HCT116 (cell line): Measurements from ENCODE around the gene MCAT. TPM values are rescaled to one million over a fixed set of nuclear protein-coding genes. Genes with fewer than 3 reads are reported as not detected.

Experiments used
- ATAC-seq: fragments of 200-7000 bp; cut with Tn5 transposase; 2 replicates; pipeline ENCODE4 v1.9.1; 2020; ENCODE audit warnings: mild to moderate bottlenecking, moderate library complexity
- BruUV-seq: library from RNA; stranded (reverse); fragments of 400-500 nt; replicated peaks from 2 replicates; lab custom pipeline; 2021; lab: Mats Ljungman, UMichigan
- CTCF ChIA-PET: fragments of 300-600 bp; sonication (Branson Sonifier 250); formaldehyde crosslinking; loops from one replicate; lab custom pipeline; 2021; ENCODE audit warnings: antibody characterized with exemption; lab: Charles Lee
- POLR2A ChIA-PET: fragments of 300-600, 350-600 bp; sonication (Branson Sonifier 250); formaldehyde crosslinking; loops from one replicate; lab custom pipeline; 2021; ENCODE audit warnings: antibody characterized with exemption; lab: Charles Lee
- RAD21 ChIA-PET, 2 experiments: fragments of 300-600 bp; sonication (Branson Sonifier 250); formaldehyde crosslinking; loops; one replicate each; lab custom pipeline; 2023; ENCODE audit warnings: low total read pairs in 2 of 2; ENCODE audit not compliant: uncharacterized antibody in 2 of 2, unreplicated experiment in 2 of 2, low non-redundant PET in 1 of 2; lab: Charles Lee
- DNase-seq: peaks from one replicate; pipeline ENCODE4 v3.0.0-alpha.2; 2010; ENCODE audit warnings: low read depth, low spot score
- H2AFZ ChIP-seq: fragments of 200-600 bp; shearing (Covaris generic), sonication (generic); 2 replicates; pipeline ENCODE4 v1.6.1; 2017; ENCODE audit warnings: low read depth, mixed run types, mixed read lengths, antibody characterized with exemption, low read length; ENCODE audit not compliant: poor library complexity, severe bottlenecking
- H3K27ac ChIP-seq: 2 replicates; pipeline ENCODE4 v1.5.1; 2012; ENCODE audit warnings: low read depth, low read length
- H3K27me3 ChIP-seq: fragments of 200-600 bp; sonication (generic); 2 replicates; pipeline ENCODE4 v1.6.1; 2016; ENCODE audit warnings: mixed run types, low read length, mixed read lengths; ENCODE audit not compliant: insufficient read depth
- H3K36me3 ChIP-seq, 2 experiments: fragments of 200-500 bp in 1 of 2; fragments of 200-600 bp in 1 of 2; sonication (Bioruptor generic) in 1 of 2; sonication (generic) in 1 of 2; 2 replicates each; pipeline versions ENCODE4 v1.5.1 to v1.6.1; 2014 to 2016; ENCODE audit warnings: low read length in 2 of 2, inconsistent platforms in 1 of 2, mixed read lengths in 1 of 2, mixed run types in 1 of 2; ENCODE audit not compliant: insufficient read depth in 2 of 2, control insufficient read depth in 1 of 2
- H3K4me1 ChIP-seq, 2 experiments: fragments of 200-600 bp in 1 of 2; sonication (generic) in 1 of 2; 2 replicates each; pipeline versions ENCODE4 v1.5.1 to v1.6.1; 2012 to 2017; ENCODE audit warnings: low read length in 2 of 2, inconsistent platforms in 1 of 2, mild to moderate bottlenecking in 1 of 2, mixed read lengths in 1 of 2, mixed run types in 1 of 2, moderate library complexity in 1 of 2; ENCODE audit not compliant: insufficient read depth in 2 of 2, control insufficient read depth in 1 of 2
- H3K4me2 ChIP-seq: fragments of 200-600 bp; sonication (generic); 2 replicates; pipeline ENCODE4 v1.6.1; 2017; ENCODE audit warnings: mixed run types, low read length, mixed read lengths
- H3K4me3 ChIP-seq, 2 experiments: fragments of 200-600 bp in 1 of 2; sonication (generic) in 1 of 2; replicated peaks in 1 of 2; 2 replicates each; pipeline ENCODE4 v1.5.1; 2011 to 2016; ENCODE audit warnings: low read length in 2 of 2, control low read depth in 1 of 2, low read depth in 1 of 2, mild to moderate bottlenecking in 1 of 2, mixed read lengths in 1 of 2, mixed run types in 1 of 2
- H3K79me2 ChIP-seq: fragments of 200-600 bp; sonication (generic); 2 replicates; pipeline ENCODE4 v1.6.1; 2017; ENCODE audit warnings: mild to moderate bottlenecking, mixed run types, low read length, moderate library complexity, mixed read lengths; ENCODE audit not compliant: insufficient read depth
- H3K9ac ChIP-seq: fragments of 200-600 bp; sonication (generic); 2 replicates; pipeline ENCODE4 v1.6.1; 2016; ENCODE audit warnings: low read length, mixed read lengths
- H3K9me2 ChIP-seq: fragments of 200-600 bp; sonication (generic), shearing (Covaris generic); 2 replicates; pipeline ENCODE4 v1.6.1; 2017; ENCODE audit warnings: mixed run types, mild to moderate bottlenecking, moderate library complexity; ENCODE audit not compliant: insufficient read depth
- H3K9me3 ChIP-seq, 2 experiments: fragments of 200-500 bp in 1 of 2; fragments of 200-600 bp in 1 of 2; sonication (Bioruptor generic) in 1 of 2; sonication (generic) in 1 of 2; 2 replicates each; pipeline ENCODE4 v1.6.1; 2014 to 2017; ENCODE audit warnings: low read length in 2 of 2, mixed read lengths in 2 of 2, inconsistent platforms in 1 of 2, low read depth in 1 of 2, mild to moderate bottlenecking in 1 of 2, mixed run types in 1 of 2, moderate library complexity in 1 of 2; ENCODE audit not compliant: control insufficient read depth in 1 of 2, insufficient read depth in 1 of 2
- H4K20me1 ChIP-seq: fragments of 200-600 bp; sonication (generic), shearing (Covaris generic); 2 replicates; pipeline ENCODE4 v1.6.1; 2017; ENCODE audit warnings: mixed run types, mild to moderate bottlenecking, moderate library complexity; ENCODE audit not compliant: insufficient read depth
- CBX3 ChIP-seq: IDR thresholded peaks from 2 replicates; pipeline ENCODE4 v1.6.1; 2012; ENCODE audit warnings: low read depth
- CEBPB ChIP-seq: IDR thresholded peaks from 2 replicates; pipeline ENCODE4 v1.6.1; 2012; ENCODE audit warnings: low read depth
- EGR1 ChIP-seq: IDR thresholded peaks from 2 replicates; pipeline ENCODE4 v1.6.1; 2012; ENCODE audit warnings: low read depth
- ELF1 ChIP-seq: IDR thresholded peaks from 2 replicates; pipeline ENCODE4 v1.6.1; 2012; ENCODE audit warnings: low read depth, borderline replicate concordance
- EZH2 ChIP-seq: fragments of 200-600 bp; sonication (generic); IDR thresholded peaks from 2 replicates; pipeline ENCODE4 v1.6.1; 2017; ENCODE audit warnings: antibody characterized with exemption, mixed run types
- EZH2phosphoT487 ChIP-seq: fragments of 200-600 bp; IDR thresholded peaks from 2 replicates; pipeline ENCODE4 v1.6.1; 2018; ENCODE audit warnings: antibody characterized with exemption, borderline replicate concordance
- FOSL1 ChIP-seq: IDR thresholded peaks from 2 replicates; pipeline ENCODE4 v1.6.1; 2012; ENCODE audit warnings: low read depth
- POLR2AphosphoS5 ChIP-seq: IDR thresholded peaks from 2 replicates; pipeline ENCODE4 v1.6.1; 2011; ENCODE audit warnings: mild to moderate bottlenecking, low read depth, low read length, moderate library complexity
- RAD21 ChIP-seq: IDR thresholded peaks from 2 replicates; pipeline ENCODE4 v1.6.1; 2012; ENCODE audit warnings: low read depth, mild to moderate bottlenecking
- SIN3A ChIP-seq: IDR thresholded peaks from 2 replicates; pipeline ENCODE4 v1.6.1; 2012; ENCODE audit warnings: low read depth
- SP1 ChIP-seq: IDR thresholded peaks from 2 replicates; pipeline ENCODE4 v1.6.1; 2012; ENCODE audit warnings: low read depth
- TCF7L2 ChIP-seq: IDR thresholded peaks from 2 replicates; pipeline ENCODE4 v1.7.0; 2011; ENCODE audit warnings: borderline replicate concordance, inconsistent platforms; ENCODE audit not compliant: insufficient read depth, insufficient read length; ENCODE audit errors: extremely low read depth
- ZFX ChIP-seq: fragments of 450-650 bp; IDR thresholded peaks from 2 replicates; pipeline ENCODE4 v1.6.1; 2017
- ZNF274 ChIP-seq: fragments of 200-500 bp; sonication (Bioruptor generic); IDR thresholded peaks from 2 replicates; pipeline ENCODE4 v1.6.1; 2014; ENCODE audit warnings: mild to moderate bottlenecking, low read depth, low read length, inconsistent platforms
- intact Hi-C: fragments of 100-400 bp; cut with micrococcal nuclease; formaldehyde crosslinking; loops from 2 replicates; pipeline ENCODE4 v1.10.0; 2022
- total RNA-seq: library from RNA; stranded (reverse); gene quantifications from one replicate; pipeline ENCODE4 v1.2.1, GENCODE V29; 2021; ENCODE audit not compliant: unreplicated experiment
- TF ChIP-seq, protein P1 (sequence below): IDR thresholded peaks from 2 replicates; pipeline ENCODE4 v1.6.1; 2012
- TF ChIP-seq, protein P2 (sequence below): IDR thresholded peaks from 2 replicates; pipeline ENCODE4 v1.6.1; 2012; ENCODE audit warnings: low read depth
- TF ChIP-seq, protein P3 (sequence below), 3 experiments: fragments of 200-600 bp in 1 of 3; sonication (generic) in 1 of 3; IDR thresholded peaks in 2 of 3; conservative IDR thresholded peaks in 1 of 3; 2 replicates each; pipeline ENCODE4 v1.5.1; 2012 to 2017; ENCODE audit warnings: low read depth in 2 of 3, low read length in 2 of 3, antibody characterized with exemption in 1 of 3, borderline replicate concordance in 1 of 3, control low read depth in 1 of 3, mild to moderate bottlenecking in 1 of 3, mixed read lengths in 1 of 3, mixed run types in 1 of 3, moderate library complexity in 1 of 3; ENCODE audit not compliant: insufficient read depth in 1 of 3
- TF ChIP-seq, protein P4 (sequence below): IDR thresholded peaks from 2 replicates; pipeline ENCODE4 v1.6.1; 2011; ENCODE audit warnings: mild to moderate bottlenecking, low read length, moderate library complexity; ENCODE audit not compliant: insufficient replicate concordance; ENCODE audit errors: extremely low read depth

MCAT gene
- total RNA-seq, 1 experiment from 2014 or later: 34.8 TPM

DNA sequence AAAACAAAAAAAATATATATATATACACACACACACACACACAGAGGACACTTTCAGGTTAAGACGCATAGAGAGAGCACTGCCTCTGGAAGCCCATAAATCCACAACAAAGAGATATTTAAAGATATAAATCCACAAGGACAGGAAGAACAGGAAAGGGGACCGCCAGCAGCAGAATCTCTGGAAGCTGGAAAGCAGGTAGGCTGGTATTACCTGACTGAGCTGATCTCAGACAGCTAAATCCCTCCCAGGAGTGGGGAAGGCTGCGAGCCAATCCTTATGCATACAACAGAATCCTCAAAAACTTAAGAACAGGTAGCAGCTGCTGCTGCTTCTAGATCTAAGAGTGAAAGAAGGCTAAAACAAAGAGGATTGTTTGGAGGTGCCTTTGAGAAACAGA lies 1.8 kb upstream of the MCAT start:
- CTCF ChIA-PET: interaction anchor here (1.2 kb wide), 1 partner anchor 43 kb away, joined by 3 read pairs; no protein-coding TSS in a partner anchor
- Histone ChIP-seq H3K27ac (no peak overlapping the region), H4K20me1 (no peaks in the 10 kb centered on the region), H3K9me2 (no peaks in the 10 kb centered on the region), H3K9me3 (no peaks in the 10 kb centered on the region), H3K36me3 (peaks cover 8 to 14% of the 10 kb centered on the region in 2 experiments; a peak in 3 of 4 replicates), H3K4me1 (peaks cover 10 to 18% of the 10 kb centered on the region in 2 experiments; a peak in 3 of 4 replicates), H3K4me3 (no peak overlapping the region), H3K79me2 (peaks cover 32% of the 10 kb centered on the region), H2AFZ (no peak overlapping the region), H3K27me3 (no peaks in the 10 kb centered on the region), H3K9ac (no peak overlapping the region), H3K4me2 (no peak overlapping the region)
- RAD21 ChIA-PET: no interaction called here
- BruUV-seq: no TSS peak
- POLR2A ChIA-PET: interaction anchor here (1.4 kb wide), 1 partner anchor 18 kb away, joined by 3 read pairs; no protein-coding TSS in a partner anchor
- TF ChIP-seq, protein P1, sequence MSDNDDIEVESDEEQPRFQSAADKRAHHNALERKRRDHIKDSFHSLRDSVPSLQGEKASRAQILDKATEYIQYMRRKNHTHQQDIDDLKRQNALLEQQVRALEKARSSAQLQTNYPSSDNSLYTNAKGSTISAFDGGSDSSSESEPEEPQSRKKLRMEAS: no peak
- TF ChIP-seq, protein P2, sequence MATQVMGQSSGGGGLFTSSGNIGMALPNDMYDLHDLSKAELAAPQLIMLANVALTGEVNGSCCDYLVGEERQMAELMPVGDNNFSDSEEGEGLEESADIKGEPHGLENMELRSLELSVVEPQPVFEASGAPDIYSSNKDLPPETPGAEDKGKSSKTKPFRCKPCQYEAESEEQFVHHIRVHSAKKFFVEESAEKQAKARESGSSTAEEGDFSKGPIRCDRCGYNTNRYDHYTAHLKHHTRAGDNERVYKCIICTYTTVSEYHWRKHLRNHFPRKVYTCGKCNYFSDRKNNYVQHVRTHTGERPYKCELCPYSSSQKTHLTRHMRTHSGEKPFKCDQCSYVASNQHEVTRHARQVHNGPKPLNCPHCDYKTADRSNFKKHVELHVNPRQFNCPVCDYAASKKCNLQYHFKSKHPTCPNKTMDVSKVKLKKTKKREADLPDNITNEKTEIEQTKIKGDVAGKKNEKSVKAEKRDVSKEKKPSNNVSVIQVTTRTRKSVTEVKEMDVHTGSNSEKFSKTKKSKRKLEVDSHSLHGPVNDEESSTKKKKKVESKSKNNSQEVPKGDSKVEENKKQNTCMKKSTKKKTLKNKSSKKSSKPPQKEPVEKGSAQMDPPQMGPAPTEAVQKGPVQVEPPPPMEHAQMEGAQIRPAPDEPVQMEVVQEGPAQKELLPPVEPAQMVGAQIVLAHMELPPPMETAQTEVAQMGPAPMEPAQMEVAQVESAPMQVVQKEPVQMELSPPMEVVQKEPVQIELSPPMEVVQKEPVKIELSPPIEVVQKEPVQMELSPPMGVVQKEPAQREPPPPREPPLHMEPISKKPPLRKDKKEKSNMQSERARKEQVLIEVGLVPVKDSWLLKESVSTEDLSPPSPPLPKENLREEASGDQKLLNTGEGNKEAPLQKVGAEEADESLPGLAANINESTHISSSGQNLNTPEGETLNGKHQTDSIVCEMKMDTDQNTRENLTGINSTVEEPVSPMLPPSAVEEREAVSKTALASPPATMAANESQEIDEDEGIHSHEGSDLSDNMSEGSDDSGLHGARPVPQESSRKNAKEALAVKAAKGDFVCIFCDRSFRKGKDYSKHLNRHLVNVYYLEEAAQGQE: no peak
- TF ChIP-seq ELF1: no peak
- no peak for TF ChIP-seq POLR2AphosphoS5
- TF ChIP-seq ZNF274: no peak
- no peak for TF ChIP-seq TCF7L2
- no peak for TF ChIP-seq EZH2
- TF ChIP-seq EZH2phosphoT487: no peak
- no peak for TF ChIP-seq CEBPB
- TF ChIP-seq SIN3A: no peak
- no peak for TF ChIP-seq SP1
- TF ChIP-seq, protein P3, sequence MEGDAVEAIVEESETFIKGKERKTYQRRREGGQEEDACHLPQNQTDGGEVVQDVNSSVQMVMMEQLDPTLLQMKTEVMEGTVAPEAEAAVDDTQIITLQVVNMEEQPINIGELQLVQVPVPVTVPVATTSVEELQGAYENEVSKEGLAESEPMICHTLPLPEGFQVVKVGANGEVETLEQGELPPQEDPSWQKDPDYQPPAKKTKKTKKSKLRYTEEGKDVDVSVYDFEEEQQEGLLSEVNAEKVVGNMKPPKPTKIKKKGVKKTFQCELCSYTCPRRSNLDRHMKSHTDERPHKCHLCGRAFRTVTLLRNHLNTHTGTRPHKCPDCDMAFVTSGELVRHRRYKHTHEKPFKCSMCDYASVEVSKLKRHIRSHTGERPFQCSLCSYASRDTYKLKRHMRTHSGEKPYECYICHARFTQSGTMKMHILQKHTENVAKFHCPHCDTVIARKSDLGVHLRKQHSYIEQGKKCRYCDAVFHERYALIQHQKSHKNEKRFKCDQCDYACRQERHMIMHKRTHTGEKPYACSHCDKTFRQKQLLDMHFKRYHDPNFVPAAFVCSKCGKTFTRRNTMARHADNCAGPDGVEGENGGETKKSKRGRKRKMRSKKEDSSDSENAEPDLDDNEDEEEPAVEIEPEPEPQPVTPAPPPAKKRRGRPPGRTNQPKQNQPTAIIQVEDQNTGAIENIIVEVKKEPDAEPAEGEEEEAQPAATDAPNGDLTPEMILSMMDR (IDR thresholded peaks at IDR 0.05 in 2 of 3, conservative IDR thresholded peaks at IDR 0.05 in 1 of 3; ENCODE audit: borderline replicate concordance in 1 of 3, insufficient read depth in 1 of 3, low read depth in 2 of 3, low read length in 2 of 3): no peak
- TF ChIP-seq EGR1: no peak
- TF ChIP-seq, protein P4, sequence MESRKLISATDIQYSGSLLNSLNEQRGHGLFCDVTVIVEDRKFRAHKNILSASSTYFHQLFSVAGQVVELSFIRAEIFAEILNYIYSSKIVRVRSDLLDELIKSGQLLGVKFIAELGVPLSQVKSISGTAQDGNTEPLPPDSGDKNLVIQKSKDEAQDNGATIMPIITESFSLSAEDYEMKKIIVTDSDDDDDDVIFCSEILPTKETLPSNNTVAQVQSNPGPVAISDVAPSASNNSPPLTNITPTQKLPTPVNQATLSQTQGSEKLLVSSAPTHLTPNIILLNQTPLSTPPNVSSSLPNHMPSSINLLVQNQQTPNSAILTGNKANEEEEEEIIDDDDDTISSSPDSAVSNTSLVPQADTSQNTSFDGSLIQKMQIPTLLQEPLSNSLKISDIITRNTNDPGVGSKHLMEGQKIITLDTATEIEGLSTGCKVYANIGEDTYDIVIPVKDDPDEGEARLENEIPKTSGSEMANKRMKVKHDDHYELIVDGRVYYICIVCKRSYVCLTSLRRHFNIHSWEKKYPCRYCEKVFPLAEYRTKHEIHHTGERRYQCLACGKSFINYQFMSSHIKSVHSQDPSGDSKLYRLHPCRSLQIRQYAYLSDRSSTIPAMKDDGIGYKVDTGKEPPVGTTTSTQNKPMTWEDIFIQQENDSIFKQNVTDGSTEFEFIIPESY: no peak
- TF ChIP-seq FOSL1: no peak
- no peak for TF ChIP-seq RAD21
- no peak for TF ChIP-seq CBX3
- no peak for TF ChIP-seq ZFX
- ATAC-seq: no peak
- intact Hi-C loops: no loop called here
- DNase-seq: no peak
